ENCODE results near the gene IQSEC1.

The IQSEC1 gene

DNA sequence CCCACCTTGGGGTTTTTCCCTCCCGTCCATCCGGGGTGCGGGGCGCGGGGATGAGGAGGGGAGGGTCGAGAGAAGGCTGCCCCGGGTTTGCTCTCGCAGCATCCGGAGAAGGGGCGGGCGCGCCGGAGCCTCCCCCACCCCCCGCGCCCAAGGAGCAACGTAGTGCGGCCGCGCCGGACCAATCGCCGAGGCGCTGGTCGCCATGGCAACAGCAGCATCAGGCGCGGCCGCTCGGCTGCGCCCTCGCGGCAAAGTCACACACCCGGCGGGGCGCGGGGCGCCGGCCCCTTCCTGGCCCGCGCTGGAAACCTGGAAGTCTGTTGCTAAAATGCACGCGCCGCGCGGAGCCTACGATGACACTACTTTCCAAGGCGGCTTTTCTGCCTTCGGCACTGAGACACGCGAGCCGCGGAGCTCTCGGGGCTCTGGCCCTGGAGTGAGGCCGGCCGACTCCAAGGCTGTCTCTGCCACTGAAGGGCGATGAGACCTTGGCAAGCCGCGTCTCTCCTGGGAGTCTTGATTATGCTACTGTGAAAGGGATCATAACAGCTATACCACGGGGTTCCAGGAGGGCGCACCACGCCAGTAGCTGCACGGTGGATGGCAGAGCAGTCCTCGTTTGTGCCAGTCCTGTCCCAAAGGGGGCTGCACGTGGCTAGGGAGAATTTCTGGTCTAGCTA lies at the start of gene IQSEC1:
IQSEC1 (minus strand) TSS at position 104 of the 680 bp plus-strand sequence. CDS start 415 bp downstream, outside the sequence.
- Histone ChIP-seq H3K4me1 (ENCODE audit: insufficient read depth, poor library complexity, severe bottlenecking) (no peaks in the 10 kb centered on the region), H3K9me3 (ENCODE audit: severe bottlenecking) (no peaks in the 10 kb centered on the region), H3K4me3 (ENCODE audit: severe bottlenecking) (no peak within 1 kb of the TSS), H3K27me3 (ENCODE audit: insufficient read depth, poor library complexity, severe bottlenecking) (peaks cover 55% of the 10 kb centered on the region), H3K27ac (ENCODE audit: poor library complexity, severe bottlenecking) (no peak within 1 kb of the TSS), H3K36me3 (ENCODE audit: low read depth) (no peaks in the 10 kb centered on the region)
- TF ChIP-seq, protein P1, sequence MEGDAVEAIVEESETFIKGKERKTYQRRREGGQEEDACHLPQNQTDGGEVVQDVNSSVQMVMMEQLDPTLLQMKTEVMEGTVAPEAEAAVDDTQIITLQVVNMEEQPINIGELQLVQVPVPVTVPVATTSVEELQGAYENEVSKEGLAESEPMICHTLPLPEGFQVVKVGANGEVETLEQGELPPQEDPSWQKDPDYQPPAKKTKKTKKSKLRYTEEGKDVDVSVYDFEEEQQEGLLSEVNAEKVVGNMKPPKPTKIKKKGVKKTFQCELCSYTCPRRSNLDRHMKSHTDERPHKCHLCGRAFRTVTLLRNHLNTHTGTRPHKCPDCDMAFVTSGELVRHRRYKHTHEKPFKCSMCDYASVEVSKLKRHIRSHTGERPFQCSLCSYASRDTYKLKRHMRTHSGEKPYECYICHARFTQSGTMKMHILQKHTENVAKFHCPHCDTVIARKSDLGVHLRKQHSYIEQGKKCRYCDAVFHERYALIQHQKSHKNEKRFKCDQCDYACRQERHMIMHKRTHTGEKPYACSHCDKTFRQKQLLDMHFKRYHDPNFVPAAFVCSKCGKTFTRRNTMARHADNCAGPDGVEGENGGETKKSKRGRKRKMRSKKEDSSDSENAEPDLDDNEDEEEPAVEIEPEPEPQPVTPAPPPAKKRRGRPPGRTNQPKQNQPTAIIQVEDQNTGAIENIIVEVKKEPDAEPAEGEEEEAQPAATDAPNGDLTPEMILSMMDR (IDR thresholded peaks at IDR 0.05; ENCODE audit: poor library complexity, severe bottlenecking) = no peak
- DNase-seq (ENCODE audit: low spot score) (no peak), ATAC-seq (ENCODE audit: low read depth) (no peak)

DNA sequence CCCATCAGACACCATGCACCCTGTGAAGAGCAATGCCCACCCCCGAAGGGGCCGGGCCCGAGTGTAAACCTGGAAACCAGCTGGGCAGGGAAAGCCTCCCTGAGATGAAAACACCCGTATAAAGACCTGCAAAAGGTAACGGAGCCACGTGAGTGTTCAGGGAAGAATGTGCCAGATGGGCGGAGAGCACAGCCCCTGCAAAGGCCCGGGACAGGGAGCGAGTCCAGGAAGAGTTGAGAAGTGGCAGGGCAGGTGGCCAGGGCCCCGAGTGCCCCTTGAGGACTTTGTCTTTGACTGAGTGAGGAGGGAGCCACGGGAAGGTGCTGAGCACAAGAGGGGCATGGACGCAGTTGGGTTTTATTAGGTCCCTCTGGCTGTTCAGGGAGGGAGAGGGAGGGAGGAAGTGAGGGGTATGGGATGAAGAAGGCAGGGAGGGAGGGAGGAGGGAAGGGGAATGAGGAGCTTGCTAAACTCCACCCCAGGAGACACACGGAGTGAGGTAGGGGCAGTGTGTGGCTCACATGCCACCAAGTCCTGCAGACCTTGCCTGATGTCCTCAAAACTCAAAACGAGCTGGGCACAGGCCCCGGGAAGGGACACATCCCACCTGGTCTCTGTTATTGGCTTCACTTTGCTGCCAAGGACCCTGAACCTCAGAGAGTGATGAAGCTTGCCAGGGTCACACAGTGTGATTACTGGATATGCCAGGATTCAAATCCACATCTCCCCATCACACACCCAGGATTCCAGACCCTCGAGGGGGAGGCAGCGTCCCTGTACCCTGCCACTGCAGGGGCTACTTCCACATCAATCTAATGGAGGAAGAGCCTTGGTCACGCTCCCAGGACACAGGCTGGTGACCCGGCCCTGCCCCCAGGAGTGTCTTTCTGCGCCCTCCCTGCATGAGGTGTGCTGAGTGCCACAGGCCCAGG lies 49.1 kb upstream of the IQSEC1 start:
- H3K4me1 ChIP-seq (ENCODE audit: insufficient read depth, poor library complexity, severe bottlenecking) = no peaks in the 10 kb centered on the region
- no peaks in the 10 kb centered on the region for H3K27me3 ChIP-seq (ENCODE audit: insufficient read depth, poor library complexity, severe bottlenecking)
- ATAC-seq (ENCODE audit: low read depth) (no peak), DNase-seq (ENCODE audit: low spot score) (peak; percentile 42)
- no peaks in the 10 kb centered on the region for H3K36me3 ChIP-seq (ENCODE audit: low read depth)
- no peak overlapping the region for H3K4me3 ChIP-seq (ENCODE audit: severe bottlenecking)
- TF ChIP-seq, protein P1 (IDR thresholded peaks at IDR 0.05; ENCODE audit: poor library complexity, severe bottlenecking) = no peak
- H3K27ac ChIP-seq (ENCODE audit: poor library complexity, severe bottlenecking) = no peak overlapping the region
- no peaks in the 10 kb centered on the region for H3K9me3 ChIP-seq (ENCODE audit: severe bottlenecking)

DNA sequence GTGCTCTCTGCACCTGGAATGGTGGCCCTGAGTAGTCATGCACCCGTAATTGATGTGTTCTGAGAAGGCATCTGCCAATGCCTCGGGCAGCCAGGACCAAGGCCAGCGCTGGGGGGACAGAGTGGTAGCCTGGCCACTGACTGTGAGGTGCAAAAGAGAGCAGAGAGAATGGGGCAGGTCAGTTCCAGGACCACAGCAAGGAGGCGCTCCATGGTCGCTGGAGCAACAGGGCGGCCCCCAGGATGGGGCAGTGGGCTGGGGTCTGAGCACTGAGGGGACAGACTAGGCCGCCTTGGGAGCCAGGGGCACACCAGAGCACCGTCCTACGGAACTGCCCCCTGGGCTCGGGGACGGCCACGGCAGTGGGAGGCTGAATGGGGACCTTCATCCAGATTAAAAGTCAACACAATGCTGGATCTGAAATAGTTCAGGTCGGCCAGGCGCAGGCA lies 48.3 kb upstream of the IQSEC1 start:
- no peaks in the 10 kb centered on the region for H3K4me1 ChIP-seq (ENCODE audit: insufficient read depth, poor library complexity, severe bottlenecking)
- no peaks in the 10 kb centered on the region for H3K9me3 ChIP-seq (ENCODE audit: severe bottlenecking)
- peak; percentile 38 for DNase-seq (ENCODE audit: low spot score)
- H3K36me3 ChIP-seq (ENCODE audit: low read depth) = no peaks in the 10 kb centered on the region
- ATAC-seq (ENCODE audit: low read depth) = no peak
- H3K27ac ChIP-seq (ENCODE audit: poor library complexity, severe bottlenecking) = no peak overlapping the region
- no peaks in the 10 kb centered on the region for H3K27me3 ChIP-seq (ENCODE audit: insufficient read depth, poor library complexity, severe bottlenecking)
- no peak overlapping the region for H3K4me3 ChIP-seq (ENCODE audit: severe bottlenecking)
- TF ChIP-seq, protein P1 (IDR thresholded peaks at IDR 0.05; ENCODE audit: poor library complexity, severe bottlenecking) = no peak

DNA sequence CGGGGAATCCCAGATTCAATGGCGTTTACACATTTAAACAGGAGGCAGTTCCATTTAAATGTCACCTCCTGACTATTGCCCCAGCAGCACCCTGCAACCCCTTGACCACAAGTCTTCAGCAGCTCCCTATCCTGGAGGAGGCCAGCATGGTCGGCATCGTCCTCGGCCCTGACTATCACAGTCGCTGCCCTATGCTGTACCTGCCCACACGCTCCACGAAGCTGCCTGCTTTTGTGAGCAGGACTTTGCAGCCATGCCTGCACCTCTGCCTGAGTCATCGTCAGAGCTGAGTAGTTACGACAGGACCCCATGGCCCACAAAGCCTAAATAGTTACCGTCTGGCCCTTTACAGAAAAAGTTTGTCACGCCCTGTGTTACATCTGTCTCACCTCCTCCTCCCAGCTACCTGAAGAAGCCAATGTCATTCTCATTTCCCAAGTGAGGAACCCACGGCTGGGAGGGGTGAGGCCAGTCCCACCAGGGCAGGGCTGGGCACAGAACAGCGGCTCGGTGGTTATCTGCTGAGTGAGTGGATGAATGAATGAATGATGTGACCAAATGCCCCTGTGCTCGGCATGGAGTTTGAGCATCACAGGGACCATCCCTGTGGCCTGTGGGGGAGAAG lies 47.8 kb upstream of the IQSEC1 start:
- Histone ChIP-seq H3K4me1 (ENCODE audit: insufficient read depth, poor library complexity, severe bottlenecking) (no peaks in the 10 kb centered on the region), H3K9me3 (ENCODE audit: severe bottlenecking) (no peaks in the 10 kb centered on the region), H3K4me3 (ENCODE audit: severe bottlenecking) (no peak overlapping the region), H3K27ac (ENCODE audit: poor library complexity, severe bottlenecking) (no peak overlapping the region), H3K27me3 (ENCODE audit: insufficient read depth, poor library complexity, severe bottlenecking) (no peaks in the 10 kb centered on the region), H3K36me3 (ENCODE audit: low read depth) (no peaks in the 10 kb centered on the region)
- ATAC-seq (ENCODE audit: low read depth) (no peak), DNase-seq (ENCODE audit: low spot score) (peak; percentile 11)
- TF ChIP-seq, protein P1 (IDR thresholded peaks at IDR 0.05; ENCODE audit: poor library complexity, severe bottlenecking) = no peak

All from RWPE2 (cell line).